GM18502 (cell line): ENCODE data around the gene KLK12.
"Not testable (repeated sequence)": the region's sequence is repeated elsewhere in the genome, so short reads cannot be mapped to it uniquely, and the experiment has no call there.

Experiments used
- ATAC-seq: cut with Tn5 transposase; IDR thresholded peaks from one replicate; pipeline ENCODE4 v1.9.1; 2021; ENCODE audit warnings: mild to moderate bottlenecking; ENCODE audit not compliant: unreplicated experiment, poor library complexity

Gene KLK12

GRCh38 chr19:50994129-50994528 lies 40.7 kb downstream of the KLK12 start:
- no peak for ATAC-seq

- ATAC-seq, result no peak
These were observed 42.2 kb downstream of the KLK12 start for GRCh38 chr19:50992666-50993035.

- ATAC-seq, result not testable (repeated sequence)
These were observed 50.4 kb downstream of the KLK12 start for GRCh38 chr19:50984416-50984815.

GRCh38 chr19:50983625-50984292 lies 51.0 kb downstream of the KLK12 start, which contains the start of gene KLK7:
Gene KLK7, minus strand, starts transcription at chr19:50983917. Its CDS starts 1,518 bp downstream, at chr19:50982399.
- no peak for ATAC-seq

- ATAC-seq, result no peak
These were observed 52.6 kb downstream of the KLK12 start for GRCh38 chr19:50982186-50982585.

- ATAC-seq, result no peak
These were observed 53.1 kb downstream of the KLK12 start for GRCh38 chr19:50981587-50982146.

- no peak for ATAC-seq
These were observed 54.6 kb downstream of the KLK12 start for GRCh38 chr19:50980208-50980607.

- no peak for ATAC-seq
These were observed 55.0 kb downstream of the KLK12 start for GRCh38 chr19:50979758-50980157.
